ENCODE results near the gene PILRB.
"Not testable (repeated sequence)": the region's sequence is repeated elsewhere in the genome, so short reads cannot be mapped to it uniquely, and the experiment has no call there.

Gene PILRB

GRCh38 chr7:100353685-100354330 is 4.1 kb upstream of the PILRB start:
- no peak for DNase-seq (ENCODE audit: low read depth in 2 of 2, low spot score in 1 of 2)

DNA sequence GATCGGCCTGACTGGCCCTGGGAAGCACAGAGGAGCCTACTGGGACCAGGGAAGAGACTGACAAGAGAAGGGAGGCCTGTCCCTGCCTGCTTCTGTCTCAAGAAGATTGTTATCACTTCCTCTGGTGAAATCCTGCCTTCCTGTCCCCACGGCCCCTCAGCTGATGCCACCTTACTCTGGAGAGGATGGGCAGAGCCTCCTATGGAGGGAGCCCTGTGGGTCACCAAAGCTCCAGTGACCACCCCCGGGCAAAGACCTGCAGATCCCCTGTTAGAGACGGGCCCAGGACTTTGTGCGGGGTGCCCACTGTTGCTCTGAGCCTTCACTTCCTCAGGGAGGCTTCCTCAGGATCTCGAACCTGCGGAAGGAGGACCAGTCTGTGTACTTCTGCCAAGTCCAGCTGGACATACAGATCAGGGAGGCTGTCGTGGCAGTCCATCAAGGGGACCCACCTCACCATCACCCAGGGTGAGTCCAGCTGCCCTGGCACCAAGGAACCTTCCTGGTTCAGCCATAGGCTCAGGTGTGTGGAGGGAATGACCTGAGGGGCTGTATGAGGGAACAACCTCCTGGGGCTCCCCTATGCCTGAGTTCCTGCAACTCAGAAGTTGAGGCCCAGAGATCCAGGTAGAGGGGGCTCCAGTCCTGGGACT is 1.4 kb upstream of the PILRB start:
- no peak for DNase-seq (ENCODE audit: low read depth in 2 of 2, low spot score in 1 of 2)

- DNase-seq (ENCODE audit: low read depth in 2 of 2, low spot score in 1 of 2) = no peak
Observed at GRCh38 chr7:100357131-100357561, 771 bp upstream of the PILRB start.

GRCh38 chr7:100358857-100359212 is 918 bp downstream of the PILRB start:
- no peak for DNase-seq (ENCODE audit: low read depth in 2 of 2, low spot score in 1 of 2)

DNA sequence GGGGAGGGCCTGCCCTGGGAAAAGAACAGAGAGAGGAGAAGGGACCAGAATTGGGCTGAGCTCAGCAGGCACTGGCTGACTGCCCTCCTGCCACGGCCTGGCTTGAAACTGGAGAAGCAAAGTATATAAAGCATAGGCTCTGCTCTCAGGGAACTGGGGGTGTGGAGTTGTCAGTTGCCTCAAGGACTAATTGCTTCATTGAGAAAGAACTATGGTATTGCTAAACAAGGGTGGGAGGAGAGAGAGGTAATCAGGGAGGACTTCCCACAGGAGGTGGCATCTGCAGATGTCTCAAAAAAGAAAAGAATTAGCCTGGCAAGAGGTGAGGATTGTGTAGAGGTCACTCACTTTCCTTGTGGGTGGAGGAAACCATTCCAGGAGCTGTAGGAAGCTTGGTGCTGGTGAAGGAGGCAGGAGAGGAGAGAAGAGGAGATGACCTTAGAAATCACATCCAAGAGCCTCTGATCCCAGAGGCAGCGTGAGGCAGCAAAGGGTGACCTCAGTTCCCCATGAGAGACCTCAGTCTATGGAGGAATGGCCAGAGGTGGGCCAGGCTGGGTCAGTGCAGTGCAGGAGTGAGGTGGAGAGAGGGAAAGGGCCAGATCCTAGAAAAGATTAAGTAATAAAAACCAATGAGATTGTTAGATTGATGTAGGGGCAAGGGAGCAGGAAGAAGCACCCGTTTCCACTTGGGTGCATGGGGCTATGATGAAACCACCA is 2.4 kb downstream of the PILRB start:
- no peak for DNase-seq (ENCODE audit: low read depth in 2 of 2, low spot score in 1 of 2)

DNA sequence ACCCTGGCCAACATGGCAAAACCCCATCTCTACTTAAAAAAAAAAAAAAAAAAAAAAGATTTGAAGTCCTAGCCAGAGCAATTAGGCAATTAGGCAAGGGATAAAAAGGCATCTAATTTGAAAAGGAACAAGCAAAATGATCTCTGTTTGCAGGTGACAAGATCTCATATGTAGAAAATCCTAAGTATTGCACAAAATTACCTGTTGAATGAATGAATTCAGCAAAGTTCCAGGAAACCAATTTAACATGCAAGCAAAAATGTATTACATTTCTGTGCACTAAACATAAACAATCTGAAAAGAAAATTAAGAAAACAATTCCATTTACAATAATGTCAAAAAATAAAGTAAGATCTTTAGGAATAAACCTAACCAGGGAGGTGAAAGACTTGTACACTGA is 5.2 kb downstream of the PILRB start:
- DNase-seq (ENCODE audit: low read depth in 2 of 2, low spot score in 1 of 2) = no peak

GRCh38 chr7:100363797-100364196 is 5.9 kb downstream of the PILRB start:
- DNase-seq (ENCODE audit: low read depth in 2 of 2, low spot score in 1 of 2) = not testable (repeated sequence)

DNA sequence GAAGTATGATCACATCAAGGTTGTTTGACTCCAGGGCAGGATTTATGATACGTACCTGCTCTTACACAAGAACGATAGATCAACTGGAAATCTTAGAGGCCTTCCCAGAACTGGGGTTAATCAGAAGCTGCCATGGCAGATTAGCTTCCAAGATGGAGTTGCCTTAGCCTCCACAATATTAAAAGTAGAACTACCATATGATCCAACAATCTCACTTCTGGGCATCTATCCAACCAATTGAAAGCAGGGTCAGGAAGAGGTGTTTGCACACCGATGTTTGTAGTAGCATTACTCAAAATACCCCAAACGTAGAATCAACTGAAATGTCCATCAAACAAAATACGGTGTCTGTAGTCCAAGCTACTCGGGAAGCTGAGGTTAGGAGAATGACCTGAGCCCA is 6.6 kb downstream of the PILRB start:
- no peak for DNase-seq (ENCODE audit: low read depth in 2 of 2, low spot score in 1 of 2)

DNA sequence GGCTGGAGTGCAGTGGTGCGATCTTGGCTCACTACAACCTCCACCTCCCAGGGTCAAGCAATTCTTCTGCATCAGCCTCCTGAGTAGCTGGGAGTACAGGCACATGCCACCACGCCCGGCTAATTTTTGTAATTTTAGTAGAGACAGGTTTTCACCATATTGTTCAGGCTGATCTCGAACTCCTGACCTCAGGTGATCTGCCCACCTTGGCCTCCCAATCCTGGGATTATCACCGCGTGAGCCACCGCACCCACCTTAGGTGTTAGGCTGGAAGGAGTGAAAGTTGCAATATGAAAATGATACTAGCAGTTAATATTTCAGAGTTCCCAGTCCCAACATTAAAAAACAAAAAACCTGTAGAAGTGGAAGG is 8.1 kb downstream of the PILRB start:
- DNase-seq (ENCODE audit: low read depth in 2 of 2, low spot score in 1 of 2) = not testable (repeated sequence)

GRCh38 chr7:100366411-100367250 is 8.7 kb downstream of the PILRB start:
- no peak for DNase-seq (ENCODE audit: low read depth in 2 of 2, low spot score in 1 of 2)

DNA sequence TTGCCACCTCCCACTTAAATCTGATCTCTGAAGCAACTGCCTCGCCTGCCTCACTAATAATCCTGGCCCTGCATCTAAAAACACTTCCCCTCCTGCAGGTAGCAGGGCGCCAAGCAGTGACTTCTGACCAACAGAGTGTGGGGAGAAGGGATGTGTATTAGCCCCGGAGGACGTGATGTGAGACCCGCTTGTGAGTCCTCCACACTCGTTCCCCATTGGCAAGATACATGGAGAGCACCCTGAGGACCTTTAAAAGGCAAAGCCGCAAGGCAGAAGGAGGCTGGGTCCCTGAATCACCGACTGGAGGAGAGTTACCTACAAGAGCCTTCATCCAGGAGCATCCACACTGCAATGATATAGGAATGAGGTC is 9.3 kb downstream of the PILRB start:
- DNase-seq (ENCODE audit: low read depth in 2 of 2, low spot score in 1 of 2) = no peak

DNA sequence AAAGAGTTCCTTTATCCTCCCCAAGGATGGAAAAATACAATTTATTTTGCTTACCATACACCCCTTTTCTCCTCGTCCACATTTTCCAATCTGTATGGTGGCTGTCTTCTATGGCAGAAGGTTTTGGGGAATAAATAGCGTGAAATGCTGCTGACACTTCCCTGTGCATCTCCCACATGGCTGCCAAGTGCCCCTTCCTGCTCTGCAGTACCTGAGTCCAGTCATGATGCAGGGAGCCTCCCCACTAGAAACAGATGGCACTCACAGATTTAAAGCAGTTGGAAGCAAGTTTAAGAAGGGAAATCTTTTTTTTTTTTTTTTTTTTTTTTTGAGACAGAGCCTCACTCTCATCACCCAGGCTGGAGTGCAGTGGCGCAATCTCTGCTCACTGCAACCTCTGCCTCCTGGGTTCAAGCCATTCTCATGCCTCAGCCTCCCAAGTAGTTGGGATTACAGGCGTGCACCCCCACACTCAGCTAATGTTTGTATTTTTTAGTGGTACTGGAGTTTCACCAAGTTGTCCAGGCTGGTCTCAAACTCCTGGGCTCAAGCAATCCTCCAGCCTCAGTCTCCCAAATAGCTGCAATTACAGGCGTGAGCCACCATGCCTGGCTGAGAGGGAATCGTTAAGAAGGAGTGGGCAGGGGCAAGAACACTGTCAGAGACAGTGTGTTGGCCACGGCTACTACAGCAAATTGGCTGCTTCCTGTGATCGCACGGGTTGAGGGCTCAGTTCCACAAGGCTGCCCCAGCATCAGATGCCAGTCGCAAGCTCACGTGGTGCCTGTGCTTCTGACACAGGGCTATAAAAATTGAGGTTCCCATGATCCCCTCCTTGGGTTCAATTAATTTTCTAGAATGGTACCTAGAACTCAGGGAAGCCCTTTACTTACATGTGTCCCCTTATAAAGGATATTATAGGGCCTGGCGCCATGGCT is 10.0 kb downstream of the PILRB start:
- no peak for DNase-seq (ENCODE audit: low read depth in 2 of 2, low spot score in 1 of 2)

DNA sequence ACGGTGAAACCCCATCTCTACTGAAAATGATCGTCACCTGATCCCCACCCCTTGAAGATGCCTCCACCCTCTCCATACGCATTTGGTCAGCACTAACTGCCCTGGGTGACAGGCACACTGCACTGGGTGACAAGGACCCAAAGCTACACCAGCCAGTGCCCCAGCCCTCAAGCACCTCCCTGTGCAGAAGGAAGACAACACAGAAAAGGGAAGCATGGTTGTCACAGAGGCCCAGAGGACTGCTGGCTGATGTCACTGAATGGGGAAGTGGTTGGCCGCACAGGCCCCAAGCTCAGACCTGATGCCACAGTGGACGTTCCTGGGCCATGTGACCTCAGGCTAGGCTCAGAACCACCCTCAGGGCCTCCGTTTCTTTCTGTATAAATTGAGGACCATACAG is 11.2 kb downstream of the PILRB start:
- peak in 1 of 2 donors; percentile 18 for DNase-seq (ENCODE audit: low read depth in 2 of 2, low spot score in 1 of 2)

GRCh38 chr7:100370303-100370702 is 12.4 kb downstream of the PILRB start:
- no peak for DNase-seq (ENCODE audit: low read depth in 2 of 2, low spot score in 1 of 2)

DNA sequence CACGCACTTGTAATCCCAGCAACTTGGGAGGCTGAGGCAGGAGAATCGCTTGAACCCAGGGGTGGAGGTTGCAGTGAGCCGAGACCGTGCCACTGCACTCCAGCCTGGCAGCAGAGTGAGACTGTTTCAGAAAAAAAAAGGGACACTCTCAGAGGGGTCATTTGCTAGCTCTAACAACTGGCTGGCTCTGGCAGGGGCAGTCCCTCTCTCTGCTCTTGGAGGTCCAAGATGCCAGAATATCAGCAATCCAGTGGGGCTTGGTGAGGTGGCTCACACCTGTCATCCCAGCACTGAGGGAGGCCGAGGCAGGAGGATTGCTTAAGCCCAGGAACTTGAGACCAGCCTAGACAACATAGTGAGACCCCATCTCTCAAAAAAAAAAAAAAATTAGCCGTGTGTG is 12.8 kb downstream of the PILRB start:
- no peak for DNase-seq (ENCODE audit: low read depth in 2 of 2, low spot score in 1 of 2)

DNA sequence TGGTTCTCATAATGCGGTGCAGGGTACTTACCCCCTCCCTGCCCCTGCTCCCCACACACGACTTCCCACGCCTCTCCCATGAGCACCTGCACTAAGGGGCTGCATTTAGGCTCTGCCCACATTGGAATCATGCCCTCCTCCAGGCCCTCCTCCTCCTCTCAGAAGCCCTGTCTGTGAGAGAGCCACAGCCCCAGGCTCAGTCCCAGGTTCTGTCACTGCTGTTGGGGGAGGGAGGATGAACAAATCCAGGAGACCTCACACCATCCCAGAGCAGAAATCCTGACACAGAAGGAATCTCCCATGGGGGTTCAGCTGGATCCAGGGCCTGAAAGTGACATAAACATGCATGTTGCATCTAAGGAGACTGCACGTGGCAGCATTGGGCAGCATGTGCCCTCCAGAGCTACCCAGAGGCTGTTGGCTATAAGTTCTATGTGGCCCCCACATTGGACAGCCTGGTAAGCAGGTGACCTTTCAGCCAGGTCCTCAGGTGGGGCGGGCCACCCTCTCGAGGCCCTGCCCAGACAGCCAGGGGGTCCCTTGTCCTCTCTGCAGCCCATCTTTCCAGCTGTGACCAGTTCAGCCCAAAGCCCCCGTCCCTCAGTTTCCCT is 13.7 kb downstream of the PILRB start:
- no peak for DNase-seq (ENCODE audit: low read depth in 2 of 2, low spot score in 1 of 2)

DNA sequence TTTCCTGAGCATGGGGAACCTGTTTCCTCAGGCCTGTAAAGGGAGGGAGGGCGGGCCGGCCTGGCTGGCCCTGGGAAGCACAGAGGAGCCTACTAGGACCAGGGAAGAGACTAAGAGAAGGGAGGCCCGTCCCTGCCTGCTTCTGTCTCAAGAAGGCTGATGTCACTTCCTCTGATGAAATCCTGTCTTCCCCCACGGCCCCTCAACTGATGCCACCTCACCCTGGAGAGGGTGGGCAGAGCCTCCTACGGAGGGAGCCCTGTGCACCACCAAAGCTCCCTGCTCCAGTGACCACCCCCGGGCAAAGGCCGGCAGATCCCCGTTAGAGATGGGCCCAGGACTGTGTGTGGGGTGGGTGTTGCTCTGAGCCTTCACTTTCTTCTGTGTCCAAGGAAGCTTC is 14.3 kb downstream of the PILRB start:
- no peak for DNase-seq (ENCODE audit: low read depth in 2 of 2, low spot score in 1 of 2)

- DNase-seq (ENCODE audit: low read depth in 2 of 2, low spot score in 1 of 2) = no peak
Observed at GRCh38 chr7:100372694-100373093, 14.8 kb downstream of the PILRB start.

DNA sequence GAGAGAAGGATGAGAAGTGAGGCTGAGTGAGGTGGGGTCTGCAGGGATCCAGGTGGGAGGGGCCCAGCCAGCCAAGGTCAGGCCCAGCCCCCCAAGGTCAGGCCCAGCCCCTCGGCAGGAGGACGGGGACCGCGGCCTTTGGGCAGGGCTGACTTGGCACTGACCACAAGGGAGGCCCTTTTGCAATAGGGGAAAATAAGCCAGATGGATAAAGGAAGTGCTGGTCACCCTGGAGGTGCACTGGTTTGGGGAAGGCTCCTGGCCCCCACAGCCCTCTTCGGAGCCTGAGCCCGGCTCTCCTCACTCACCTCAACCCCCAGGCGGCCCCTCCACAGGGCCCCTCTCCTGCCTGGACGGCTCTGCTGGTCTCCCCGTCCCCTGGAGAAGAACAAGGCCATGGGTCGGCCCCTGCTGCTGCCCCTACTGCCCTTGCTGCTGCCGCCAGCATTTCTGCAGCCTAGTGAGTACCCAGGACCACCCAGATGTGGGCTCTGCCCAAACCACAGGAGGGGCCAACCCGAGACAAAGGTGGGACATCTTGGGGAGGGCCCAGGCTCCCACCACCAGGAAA is 15.4 kb downstream of the PILRB start, which contains the start of gene PILRA:
Gene PILRA, plus strand, starts transcription at position 227 of the 571 bp plus-strand sequence. Its CDS starts 170 bp downstream, at position 397.
- DNase-seq (ENCODE audit: low read depth in 2 of 2, low spot score in 1 of 2) = no peak

Measured in stimulated activated CD8-positive, alpha-beta memory T cell treated with anti-CD3 and anti-CD28 coated beads, Interleukin-4, amount 100 ng/mL, for 1 hour (primary cell).